Keratinocyte (primary cell): ENCODE results near the gene SLC17A9.

Experiments used
- CTCF ChIP-seq, 3 experiments: IDR thresholded peaks in 1 of 3; conservative IDR thresholded peaks in 1 of 3; optimal IDR thresholded peaks in 1 of 3; 2 replicates in 2 of 3; 3 replicates in 1 of 3; pipeline versions ENCODE3 to v1.5.1; 2011; ENCODE audit warnings: low read length in 3 of 3, mild to moderate bottlenecking in 3 of 3, moderate library complexity in 2 of 3, control low read depth in 1 of 3, inconsistent platforms in 1 of 3; ENCODE audit not compliant: insufficient read depth in 2 of 3; ENCODE audit errors: extremely low read depth in 1 of 3
- EZH2 ChIP-seq: IDR thresholded peaks from one replicate; pipeline ENCODE4 v1.6.1; 2012; ENCODE audit warnings: inconsistent platforms, mild to moderate bottlenecking, low read length, moderate library complexity

- TF ChIP-seq CTCF (optimal IDR thresholded peaks at IDR 0.05 in 1 of 3, IDR thresholded peaks at IDR 0.05 in 1 of 3, conservative IDR thresholded peaks at IDR 0.05 in 1 of 3; ENCODE audit: extremely low read depth in 1 of 3, insufficient read depth in 2 of 3, low read length in 3 of 3) (no peak), EZH2 (no peak)
These were observed 8.8 kb downstream of the SLC17A9 start for GRCh38 chr20:62961310-62961783.
